Cortex of kidney (tissue), 1 donor: ENCODE results near the gene DPYD.

ENCODE experiments used
- DNase-seq: peaks from one replicate; lab custom pipeline; 2025; lab: John Stamatoyannopoulos, UW

The DPYD gene

GRCh38 chr1:97685360-97685759 lies 235.5 kb downstream of the DPYD start:
- no peak for DNase-seq

GRCh38 chr1:97680894-97681293 lies 239.9 kb downstream of the DPYD start:
- DNase-seq: no peak

- no peak for DNase-seq
These were observed 240.4 kb downstream of the DPYD start for GRCh38 chr1:97680470-97680869.

GRCh38 chr1:97677702-97678101 lies 243.1 kb downstream of the DPYD start:
- DNase-seq: no peak

- DNase-seq: no peak
These were observed 246.3 kb downstream of the DPYD start for GRCh38 chr1:97674517-97674916.

- DNase-seq: no peak
These were observed 251.9 kb downstream of the DPYD start for GRCh38 chr1:97668945-97669344.

- no peak for DNase-seq
These were observed 260.3 kb downstream of the DPYD start for GRCh38 chr1:97660431-97661105.

- DNase-seq: no peak
These were observed 265.8 kb downstream of the DPYD start for GRCh38 chr1:97654876-97655585.

- no peak for DNase-seq
These were observed 269.6 kb downstream of the DPYD start for GRCh38 chr1:97651250-97651649.

GRCh38 chr1:97649591-97649990 lies 271.2 kb downstream of the DPYD start:
- DNase-seq: no peak

GRCh38 chr1:97647776-97648175 lies 273.1 kb downstream of the DPYD start:
- DNase-seq: no peak

GRCh38 chr1:97646071-97646470 lies 274.8 kb downstream of the DPYD start:
- DNase-seq: no peak

GRCh38 chr1:97640677-97641076 lies 280.2 kb downstream of the DPYD start:
- DNase-seq: no peak

- no peak for DNase-seq
These were observed 283.9 kb downstream of the DPYD start for GRCh38 chr1:97636941-97637340.

GRCh38 chr1:97634758-97635157 lies 286.1 kb downstream of the DPYD start:
- no peak for DNase-seq

- no peak for DNase-seq
These were observed 288.1 kb downstream of the DPYD start for GRCh38 chr1:97632776-97633175.

- no peak for DNase-seq
These were observed 288.8 kb downstream of the DPYD start for GRCh38 chr1:97632075-97632474.

GRCh38 chr1:97630948-97631347 lies 289.9 kb downstream of the DPYD start:
- DNase-seq: no peak

- DNase-seq: no peak
These were observed 290.6 kb downstream of the DPYD start for GRCh38 chr1:97630281-97630680.

GRCh38 chr1:97623220-97623619 lies 297.6 kb downstream of the DPYD start:
- no peak for DNase-seq

- DNase-seq: no peak
These were observed 298.9 kb downstream of the DPYD start for GRCh38 chr1:97621955-97622354.

GRCh38 chr1:97619706-97620105 lies 301.1 kb downstream of the DPYD start:
- no peak for DNase-seq

GRCh38 chr1:97610748-97611147 lies 310.1 kb downstream of the DPYD start:
- DNase-seq: no peak

- no peak for DNase-seq
These were observed 310.7 kb downstream of the DPYD start for GRCh38 chr1:97610102-97610501.
